Testis (tissue), 2 donors: Measurements from ENCODE around the gene SEC14L1.

Source experiments
- POLR2A ChIP-seq: fragments of 450-650 bp; IDR thresholded peaks from one replicate; pipeline ENCODE4 v1.6.1; 2017; ENCODE audit warnings: antibody characterized with exemption, mild to moderate bottlenecking, moderate library complexity
- TF ChIP-seq, protein P1 (sequence below), 3 experiments: fragments of 450-650 bp in 2 of 3; fragments of 200-600 bp in 1 of 3; sonication (generic) in 1 of 3; IDR thresholded peaks; one replicate each; pipeline ENCODE4 v1.5.1; 2016 to 2019; ENCODE audit warnings: antibody characterized with exemption in 3 of 3, mild to moderate bottlenecking in 2 of 3, moderate library complexity in 1 of 3

DNA sequence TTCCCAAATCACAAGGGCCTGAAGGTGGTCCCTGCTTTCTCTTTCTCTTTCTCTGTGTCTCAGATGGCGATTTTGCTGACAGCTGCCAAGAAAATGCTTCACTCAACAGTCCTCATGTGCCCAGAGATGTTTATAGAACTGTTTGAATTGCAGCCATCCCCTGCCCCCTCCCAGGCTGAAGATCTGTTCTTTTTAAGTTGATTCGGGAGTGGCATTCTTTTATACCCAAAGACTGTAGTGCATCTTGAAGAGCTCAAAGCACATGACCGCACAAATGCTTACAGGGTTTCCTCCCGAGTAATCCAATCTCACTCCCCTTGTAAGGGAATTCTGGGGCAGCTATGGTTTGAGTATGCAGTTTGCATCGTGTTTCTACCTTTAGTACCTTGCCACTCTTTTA, 75.7 kb downstream of the SEC14L1 start:
- TF ChIP-seq, protein P1, sequence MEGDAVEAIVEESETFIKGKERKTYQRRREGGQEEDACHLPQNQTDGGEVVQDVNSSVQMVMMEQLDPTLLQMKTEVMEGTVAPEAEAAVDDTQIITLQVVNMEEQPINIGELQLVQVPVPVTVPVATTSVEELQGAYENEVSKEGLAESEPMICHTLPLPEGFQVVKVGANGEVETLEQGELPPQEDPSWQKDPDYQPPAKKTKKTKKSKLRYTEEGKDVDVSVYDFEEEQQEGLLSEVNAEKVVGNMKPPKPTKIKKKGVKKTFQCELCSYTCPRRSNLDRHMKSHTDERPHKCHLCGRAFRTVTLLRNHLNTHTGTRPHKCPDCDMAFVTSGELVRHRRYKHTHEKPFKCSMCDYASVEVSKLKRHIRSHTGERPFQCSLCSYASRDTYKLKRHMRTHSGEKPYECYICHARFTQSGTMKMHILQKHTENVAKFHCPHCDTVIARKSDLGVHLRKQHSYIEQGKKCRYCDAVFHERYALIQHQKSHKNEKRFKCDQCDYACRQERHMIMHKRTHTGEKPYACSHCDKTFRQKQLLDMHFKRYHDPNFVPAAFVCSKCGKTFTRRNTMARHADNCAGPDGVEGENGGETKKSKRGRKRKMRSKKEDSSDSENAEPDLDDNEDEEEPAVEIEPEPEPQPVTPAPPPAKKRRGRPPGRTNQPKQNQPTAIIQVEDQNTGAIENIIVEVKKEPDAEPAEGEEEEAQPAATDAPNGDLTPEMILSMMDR (IDR thresholded peaks at IDR 0.05): no peak
- TF ChIP-seq POLR2A: no peak
